H9 (cell line): ENCODE results near the gene SLITRK2. TPM values are rescaled to one million over a fixed set of nuclear protein-coding genes. Genes with fewer than 3 reads are reported as not detected.

Experiments
- DNase-seq: peaks from one replicate; pipeline ENCODE4 v3.0.0-alpha.2; 2017
- H2AFZ ChIP-seq: one replicate; pipeline ENCODE4 v1.6.1; 2013; ENCODE audit warnings: mild to moderate bottlenecking, low read length, control low read depth, moderate library complexity
- H2AK5ac ChIP-seq: 2 replicates; pipeline ENCODE4 v1.6.1; 2013; ENCODE audit warnings: low read length, control low read depth, mixed read lengths; ENCODE audit not compliant: insufficient read length
- H2BK120ac ChIP-seq: one replicate; pipeline ENCODE4 v1.6.1; 2013; ENCODE audit warnings: low read depth, mild to moderate bottlenecking, low read length, control low read depth, inconsistent platforms; ENCODE audit not compliant: poor library complexity, severe bottlenecking
- H2BK12ac ChIP-seq: 2 replicates; pipeline ENCODE4 v1.6.1; 2013; ENCODE audit warnings: low read length, control low read depth, mixed read lengths, low read depth; ENCODE audit not compliant: insufficient read length
- H2BK15ac ChIP-seq: 2 replicates; pipeline ENCODE4 v1.6.1; 2013; ENCODE audit warnings: low read depth, low read length, control low read depth
- H2BK20ac ChIP-seq: one replicate; pipeline ENCODE4 v1.6.1; 2013; ENCODE audit warnings: low read depth, mild to moderate bottlenecking, low read length, control low read depth, inconsistent platforms; ENCODE audit not compliant: poor library complexity, severe bottlenecking
- H2BK5ac ChIP-seq: 2 replicates; pipeline ENCODE4 v1.6.1; 2013; ENCODE audit warnings: low read length, control low read depth, mixed read lengths; ENCODE audit not compliant: insufficient read length
- H3K14ac ChIP-seq: 2 replicates; pipeline ENCODE4 v1.6.1; 2013; ENCODE audit warnings: low read length, control low read depth; ENCODE audit not compliant: insufficient read depth
- H3K18ac ChIP-seq: 2 replicates; pipeline ENCODE4 v1.6.1; 2013; ENCODE audit warnings: low read depth, mild to moderate bottlenecking, mixed read lengths, low read length, control low read depth; ENCODE audit not compliant: insufficient read length
- H3K23ac ChIP-seq: 2 replicates; pipeline ENCODE4 v1.6.1; 2013; ENCODE audit warnings: low read length, control low read depth, mixed read lengths, low read depth; ENCODE audit not compliant: insufficient read length
- H3K23me2 ChIP-seq: 2 replicates; pipeline ENCODE4 v1.6.1; 2013; ENCODE audit warnings: low read depth, mild to moderate bottlenecking, mixed read lengths, low read length, control low read depth; ENCODE audit not compliant: insufficient read length, poor library complexity, severe bottlenecking
- H3K27ac ChIP-seq: 2 replicates; pipeline ENCODE4 v1.5.1; 2013; ENCODE audit warnings: low read length, control low read depth, mixed read lengths, low read depth; ENCODE audit not compliant: insufficient read length
- H3K27me3 ChIP-seq: 2 replicates; pipeline ENCODE4 v1.6.1; 2013; ENCODE audit warnings: low read length, control low read depth, inconsistent platforms; ENCODE audit not compliant: insufficient read depth
- H3K4ac ChIP-seq: 2 replicates; pipeline ENCODE4 v1.6.1; 2013; ENCODE audit warnings: low read depth, mild to moderate bottlenecking, control low read depth, inconsistent platforms, low read length, moderate library complexity
- H3K4me1 ChIP-seq: 2 replicates; pipeline ENCODE4 v1.6.1; 2013; ENCODE audit warnings: low read length, control low read depth, inconsistent platforms; ENCODE audit not compliant: insufficient read depth
- H3K4me2 ChIP-seq: 2 replicates; pipeline ENCODE4 v1.6.1; 2013; ENCODE audit warnings: low read length, control low read depth, mixed read lengths; ENCODE audit not compliant: insufficient read length, insufficient read depth
- H3K56ac ChIP-seq: 2 replicates; pipeline ENCODE4 v1.6.1; 2013; ENCODE audit warnings: low read depth, mild to moderate bottlenecking, mixed read lengths, low read length, control low read depth; ENCODE audit not compliant: insufficient read length
- H3K79me1 ChIP-seq: 2 replicates; pipeline ENCODE4 v1.6.1; 2013; ENCODE audit warnings: low read depth, mild to moderate bottlenecking, moderate library complexity, low read length, control low read depth, inconsistent platforms; ENCODE audit not compliant: insufficient read depth, poor library complexity, severe bottlenecking
- H3K79me2 ChIP-seq: 2 replicates; pipeline ENCODE4 v1.6.1; 2013; ENCODE audit warnings: low read length, control low read depth, inconsistent platforms; ENCODE audit not compliant: insufficient read depth
- H3K9ac ChIP-seq: 2 replicates; pipeline ENCODE4 v1.6.1; 2013; ENCODE audit warnings: low read length, control low read depth, mixed read lengths; ENCODE audit not compliant: insufficient read length; ENCODE audit errors: extremely low read depth
- H3K9me3 ChIP-seq: one replicate; pipeline ENCODE4 v1.6.1; 2013; ENCODE audit warnings: low read depth, low read length, inconsistent platforms; ENCODE audit not compliant: control insufficient read depth
- H3T11ph ChIP-seq: one replicate; pipeline ENCODE4 v1.6.1; 2013; ENCODE audit warnings: mild to moderate bottlenecking, low read length, control low read depth, inconsistent platforms
- H4K20me1 ChIP-seq: one replicate; pipeline ENCODE4 v1.6.1; 2013; ENCODE audit not compliant: control insufficient read depth, insufficient read length, insufficient read depth
- H4K5ac ChIP-seq: 2 replicates; pipeline ENCODE4 v1.6.1; 2013; ENCODE audit warnings: low read depth, mild to moderate bottlenecking, mixed read lengths, low read length, control low read depth; ENCODE audit not compliant: insufficient read length
- H4K8ac ChIP-seq: replicated peaks from 2 replicates; pipeline ENCODE4 v1.6.1; 2013; ENCODE audit warnings: low read length, control low read depth, mixed read lengths, low read depth; ENCODE audit not compliant: insufficient read length
- H4K91ac ChIP-seq: 2 replicates; pipeline ENCODE4 v1.6.1; 2013; ENCODE audit warnings: low read depth, mild to moderate bottlenecking, moderate library complexity, mixed read lengths, low read length, control low read depth; ENCODE audit not compliant: insufficient read length
- H3K27ac Mint-ChIP-seq, 3 experiments: 2 replicates in 2 of 3; 3 replicates in 1 of 3; pipeline ENCODE4 v1.8.0; 2020 to 2021; ENCODE audit warnings: mixed read lengths in 3 of 3, mild to moderate bottlenecking in 1 of 3, moderate library complexity in 1 of 3
- H3K27me3 Mint-ChIP-seq: 2 replicates; pipeline ENCODE4 v1.8.0; 2021; ENCODE audit warnings: low read depth, mild to moderate bottlenecking, moderate library complexity, mixed read lengths
- H3K36me3 Mint-ChIP-seq, 3 experiments: 2 replicates in 2 of 3; 3 replicates in 1 of 3; pipeline ENCODE4 v1.8.0; 2020 to 2021; ENCODE audit warnings: low read depth in 3 of 3, mixed read lengths in 3 of 3; ENCODE audit not compliant: insufficient read depth in 1 of 3
- H3K4me1 Mint-ChIP-seq, 2 experiments: 2 replicates each; pipeline ENCODE4 v1.8.0; 2020; ENCODE audit warnings: mixed read lengths in 2 of 2
- H3K4me3 Mint-ChIP-seq, 2 experiments: 2 replicates in 1 of 2; 3 replicates in 1 of 2; pipeline ENCODE4 v1.8.0; 2020 to 2021; ENCODE audit warnings: mild to moderate bottlenecking in 2 of 2, mixed read lengths in 2 of 2, moderate library complexity in 1 of 2
- H3K9me3 Mint-ChIP-seq, 2 experiments: 2 replicates in 1 of 2; 3 replicates in 1 of 2; pipeline ENCODE4 v1.8.0; 2020; ENCODE audit warnings: mild to moderate bottlenecking in 2 of 2, mixed read lengths in 2 of 2, moderate library complexity in 1 of 2
- CTCF ChIP-seq: fragments of 200-600 bp; sonication (generic); conservative IDR thresholded peaks from 3 replicates; pipeline ENCODE4 v1.8.0; 2021; ENCODE audit warnings: antibody characterized with exemption, mild to moderate bottlenecking
- WGBS: extraction: QIAGEN DNeasy Blood & Tissue Kit; methylation state at CpG from one replicate; pipeline ENCODE4 v1.1.7; 2013; ENCODE audit warnings: missing lambda C conversion rate, low lambda C conversion rate, mixed read lengths; ENCODE audit not compliant: insufficient read length; ENCODE audit errors: extremely low coverage; 5-methylcytosine and 5-hydroxymethylcytosine counted together
- total RNA-seq: library from RNA; stranded (reverse); gene quantifications from 2 replicates; pipeline ENCODE4 v1.2.1, GENCODE V29; 2021

SLITRK2 gene
- total RNA-seq, 1 experiment from 2014 or later, result 0.09 TPM

GRCh38 chrX:145803508-145803907 is 14.1 kb upstream of the SLITRK2 start:
- Histone ChIP-seq H3K23ac (no peak overlapping the region), H4K8ac (no peak overlapping the region), H3K79me1 (no peaks in the 10 kb centered on the region), H3K9me3 (peaks cover 6% of the 10 kb centered on the region), H3K4me1 (no peaks in the 10 kb centered on the region), H2BK120ac (no peak overlapping the region), H2BK5ac (no peak overlapping the region), H4K20me1 (no peaks in the 10 kb centered on the region), H3T11ph (no peak overlapping the region), H2BK15ac (no peak overlapping the region), H2BK12ac (no peak overlapping the region), H3K4me2 (no peak overlapping the region), H3K23me2 (no peaks in the 10 kb centered on the region), H3K9ac (no peak overlapping the region), H3K4ac (no peak overlapping the region), H4K91ac (no peak overlapping the region), H3K27ac (no peak overlapping the region), H3K79me2 (no peaks in the 10 kb centered on the region), H2BK20ac (no peak overlapping the region), H3K27me3 (peaks cover 24% of the 10 kb centered on the region), H3K14ac (no peak overlapping the region), H2AFZ (no peak overlapping the region), H4K5ac (no peak overlapping the region), H3K18ac (no peak overlapping the region), H2AK5ac (no peak overlapping the region), H3K56ac (no peak overlapping the region)
- DNase-seq, result no peak
- Mint-ChIP-seq H3K27me3 (peaks cover 96% of the 10 kb centered on the region), H3K36me3 (peaks cover 0 to 10% (median 6%) of the 10 kb centered on the region in 3 experiments; a peak in 4 of 7 replicates), H3K27ac (peak overlapping the region in 1 of 3 experiments; percentile 58; a peak in 1 of 7 replicates), H3K4me3 (no peak overlapping the region), H3K9me3 (peaks cover 49 to 65% of the 10 kb centered on the region in 2 experiments), H3K4me1 (peaks cover 7 to 9% of the 10 kb centered on the region in 2 experiments)
- no peak for TF ChIP-seq CTCF
- WGBS, result no CpG with 5 or more reads among the region's 2 CpGs
